ENCODE results near the gene CCKAR.
A peak's percentile ranks its signal among the peaks of the same experiment; 100 is the strongest.

CCKAR gene

DNA sequence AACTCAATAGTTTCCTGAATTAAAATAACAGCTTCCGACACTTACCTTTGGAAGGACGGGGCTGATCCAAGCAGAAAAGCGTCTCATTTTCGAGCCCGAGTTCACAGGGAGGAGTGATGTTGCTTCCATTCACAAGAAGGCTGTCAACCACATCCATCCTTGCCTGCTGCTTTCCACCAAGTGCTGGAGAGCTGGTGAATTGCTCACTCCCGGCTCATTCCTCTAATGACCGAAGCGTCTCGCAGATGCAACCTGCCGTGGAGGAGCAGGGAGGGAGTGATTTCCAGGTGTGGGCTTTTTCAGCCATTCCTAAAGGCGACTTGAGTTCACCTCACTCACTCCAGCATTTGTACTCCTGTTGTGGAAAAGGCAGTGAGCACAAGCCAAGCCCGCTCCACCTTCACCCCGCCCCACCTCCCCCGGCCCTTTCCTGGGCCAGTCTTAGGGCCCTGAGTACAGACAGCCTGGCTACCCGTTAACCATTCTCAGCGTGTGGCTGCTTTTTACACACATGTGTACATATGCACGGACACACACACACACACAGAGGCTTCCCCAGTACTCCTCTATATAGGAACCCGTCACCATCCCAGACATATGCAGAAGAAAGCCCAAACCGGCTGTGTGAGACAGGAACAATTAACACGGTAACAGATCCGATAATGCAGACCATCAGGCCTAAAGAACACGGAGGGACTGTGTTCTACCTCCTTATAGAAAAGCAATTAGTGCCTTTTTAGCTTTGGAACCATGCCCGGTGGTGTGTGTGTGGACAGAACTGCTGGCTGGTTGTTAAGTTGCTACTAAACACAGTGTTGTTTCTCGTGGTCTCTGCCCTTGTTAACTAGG, at the start of gene CCKAR:
TSS of gene CCKAR (minus strand) at position 374 of the 849 bp plus-strand sequence. CDS start at position 157, 217 bp downstream.
- no peak within 1 kb of the TSS for H3K27ac ChIP-seq (ENCODE audit: low read depth, low read length)
- peaks cover 4% of the 10 kb centered on the region for H3K4me1 ChIP-seq (ENCODE audit: insufficient read depth, low read length)
- no peaks in the 10 kb centered on the region for H3K27me3 ChIP-seq (ENCODE audit: control insufficient read depth in 1 of 2, insufficient read depth in 2 of 2, low read length in 2 of 2)
- no peaks in the 10 kb centered on the region for H3K9me3 ChIP-seq (ENCODE audit: low read length)
- peak within 1 kb of the TSS in 1 of 2 donors; percentile 26 for H3K4me3 ChIP-seq (ENCODE audit: low read depth in 1 of 2, low read length in 2 of 2)
- H3K9ac ChIP-seq (ENCODE audit: low read length) = no peak within 1 kb of the TSS
- H3K36me3 ChIP-seq (ENCODE audit: insufficient read depth, low read length) = no peaks in the 10 kb centered on the region

- H3K27ac ChIP-seq (ENCODE audit: low read depth, low read length) = no peak overlapping the region
- H3K9ac ChIP-seq (ENCODE audit: low read length) = no peak overlapping the region
- no peak overlapping the region for H3K4me3 ChIP-seq (ENCODE audit: low read depth in 1 of 2, low read length in 2 of 2)
- peaks cover 4% of the 10 kb centered on the region for H3K4me1 ChIP-seq (ENCODE audit: insufficient read depth, low read length)
- no peaks in the 10 kb centered on the region for H3K27me3 ChIP-seq (ENCODE audit: control insufficient read depth in 1 of 2, insufficient read depth in 2 of 2, low read length in 2 of 2)
- no peaks in the 10 kb centered on the region for H3K36me3 ChIP-seq (ENCODE audit: insufficient read depth, low read length)
- no peaks in the 10 kb centered on the region for H3K9me3 ChIP-seq (ENCODE audit: low read length)
These were observed 43.4 kb upstream of the CCKAR start for GRCh38 chr4:26533685-26534084.

- no peak overlapping the region for H3K4me3 ChIP-seq (ENCODE audit: low read depth in 1 of 2, low read length in 2 of 2)
- H3K9ac ChIP-seq (ENCODE audit: low read length) = no peak overlapping the region
- H3K4me1 ChIP-seq (ENCODE audit: insufficient read depth, low read length) = peaks cover 4% of the 10 kb centered on the region
- H3K27ac ChIP-seq (ENCODE audit: low read depth, low read length) = no peak overlapping the region
- no peaks in the 10 kb centered on the region for H3K9me3 ChIP-seq (ENCODE audit: low read length)
- no peaks in the 10 kb centered on the region for H3K27me3 ChIP-seq (ENCODE audit: control insufficient read depth in 1 of 2, insufficient read depth in 2 of 2, low read length in 2 of 2)
- H3K36me3 ChIP-seq (ENCODE audit: insufficient read depth, low read length) = no peaks in the 10 kb centered on the region
These were observed 41.3 kb upstream of the CCKAR start for GRCh38 chr4:26531491-26532116.

GRCh38 chr4:26530099-26530498, 39.8 kb upstream of the CCKAR start:
- H3K4me1 ChIP-seq (ENCODE audit: insufficient read depth, low read length) = peaks cover 4% of the 10 kb centered on the region
- H3K9me3 ChIP-seq (ENCODE audit: low read length) = no peaks in the 10 kb centered on the region
- no peak overlapping the region for H3K4me3 ChIP-seq (ENCODE audit: low read depth in 1 of 2, low read length in 2 of 2)
- H3K36me3 ChIP-seq (ENCODE audit: insufficient read depth, low read length) = no peaks in the 10 kb centered on the region
- no peak overlapping the region for H3K9ac ChIP-seq (ENCODE audit: low read length)
- no peaks in the 10 kb centered on the region for H3K27me3 ChIP-seq (ENCODE audit: control insufficient read depth in 1 of 2, insufficient read depth in 2 of 2, low read length in 2 of 2)
- peak overlapping the region; percentile 45 for H3K27ac ChIP-seq (ENCODE audit: low read depth, low read length)

GRCh38 chr4:26529479-26529878, 39.2 kb upstream of the CCKAR start:
- H3K27me3 ChIP-seq (ENCODE audit: control insufficient read depth in 1 of 2, insufficient read depth in 2 of 2, low read length in 2 of 2) = no peaks in the 10 kb centered on the region
- no peak overlapping the region for H3K27ac ChIP-seq (ENCODE audit: low read depth, low read length)
- no peak overlapping the region for H3K9ac ChIP-seq (ENCODE audit: low read length)
- H3K36me3 ChIP-seq (ENCODE audit: insufficient read depth, low read length) = no peaks in the 10 kb centered on the region
- peaks cover 4% of the 10 kb centered on the region for H3K4me1 ChIP-seq (ENCODE audit: insufficient read depth, low read length)
- H3K4me3 ChIP-seq (ENCODE audit: low read depth in 1 of 2, low read length in 2 of 2) = no peak overlapping the region
- no peaks in the 10 kb centered on the region for H3K9me3 ChIP-seq (ENCODE audit: low read length)

- Histone ChIP-seq H3K4me3 (ENCODE audit: low read depth in 1 of 2, low read length in 2 of 2) (no peak overlapping the region), H3K9ac (ENCODE audit: low read length) (no peak overlapping the region), H3K36me3 (ENCODE audit: insufficient read depth, low read length) (no peaks in the 10 kb centered on the region), H3K27me3 (ENCODE audit: control insufficient read depth in 1 of 2, insufficient read depth in 2 of 2, low read length in 2 of 2) (no peaks in the 10 kb centered on the region), H3K4me1 (ENCODE audit: insufficient read depth, low read length) (peaks cover 8% of the 10 kb centered on the region), H3K27ac (ENCODE audit: low read depth, low read length) (no peak overlapping the region), H3K9me3 (ENCODE audit: low read length) (no peaks in the 10 kb centered on the region)
These were observed 35.5 kb upstream of the CCKAR start for GRCh38 chr4:26525771-26526150.

- Histone ChIP-seq H3K4me1 (ENCODE audit: insufficient read depth, low read length) (peaks cover 10% of the 10 kb centered on the region), H3K27me3 (ENCODE audit: control insufficient read depth in 1 of 2, insufficient read depth in 2 of 2, low read length in 2 of 2) (no peaks in the 10 kb centered on the region), H3K27ac (ENCODE audit: low read depth, low read length) (no peak overlapping the region), H3K4me3 (ENCODE audit: low read depth in 1 of 2, low read length in 2 of 2) (no peak overlapping the region), H3K9me3 (ENCODE audit: low read length) (no peaks in the 10 kb centered on the region), H3K36me3 (ENCODE audit: insufficient read depth, low read length) (no peaks in the 10 kb centered on the region), H3K9ac (ENCODE audit: low read length) (no peak overlapping the region)
These were observed 35.0 kb upstream of the CCKAR start for GRCh38 chr4:26525136-26525770.

DNA sequence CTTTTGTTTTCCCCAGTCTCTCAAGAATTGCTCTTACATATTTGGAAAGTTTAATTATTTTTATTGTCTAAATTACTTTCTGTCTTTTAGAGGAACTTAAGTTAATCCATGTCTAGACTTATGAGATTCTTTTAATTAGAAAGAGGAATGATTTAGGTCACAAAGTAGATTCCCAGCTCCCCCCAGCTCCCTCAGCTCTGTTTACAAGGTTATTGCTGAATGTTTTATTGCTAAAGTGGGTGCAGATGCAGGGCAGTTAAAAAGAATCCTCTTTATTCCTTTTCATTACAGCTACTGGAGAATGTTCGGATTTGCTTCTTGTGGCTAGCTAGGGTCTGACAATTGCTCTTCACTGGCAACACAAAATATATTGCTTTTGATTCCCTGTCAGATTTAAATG, 33.7 kb upstream of the CCKAR start:
- Histone ChIP-seq H3K9ac (ENCODE audit: low read length) (no peak overlapping the region), H3K9me3 (ENCODE audit: low read length) (no peaks in the 10 kb centered on the region), H3K4me3 (ENCODE audit: low read depth in 1 of 2, low read length in 2 of 2) (no peak overlapping the region), H3K36me3 (ENCODE audit: insufficient read depth, low read length) (no peaks in the 10 kb centered on the region), H3K27ac (ENCODE audit: low read depth, low read length) (no peak overlapping the region), H3K27me3 (ENCODE audit: control insufficient read depth in 1 of 2, insufficient read depth in 2 of 2, low read length in 2 of 2) (no peaks in the 10 kb centered on the region), H3K4me1 (ENCODE audit: insufficient read depth, low read length) (peaks cover 10% of the 10 kb centered on the region)

- no peaks in the 10 kb centered on the region for H3K27me3 ChIP-seq (ENCODE audit: control insufficient read depth in 1 of 2, insufficient read depth in 2 of 2, low read length in 2 of 2)
- H3K27ac ChIP-seq (ENCODE audit: low read depth, low read length) = no peak overlapping the region
- H3K9ac ChIP-seq (ENCODE audit: low read length) = no peak overlapping the region
- H3K9me3 ChIP-seq (ENCODE audit: low read length) = no peaks in the 10 kb centered on the region
- H3K4me1 ChIP-seq (ENCODE audit: insufficient read depth, low read length) = peaks cover 10% of the 10 kb centered on the region
- H3K36me3 ChIP-seq (ENCODE audit: insufficient read depth, low read length) = no peaks in the 10 kb centered on the region
- H3K4me3 ChIP-seq (ENCODE audit: low read depth in 1 of 2, low read length in 2 of 2) = no peak overlapping the region
These were observed 32.2 kb upstream of the CCKAR start for GRCh38 chr4:26522478-26522877.

DNA sequence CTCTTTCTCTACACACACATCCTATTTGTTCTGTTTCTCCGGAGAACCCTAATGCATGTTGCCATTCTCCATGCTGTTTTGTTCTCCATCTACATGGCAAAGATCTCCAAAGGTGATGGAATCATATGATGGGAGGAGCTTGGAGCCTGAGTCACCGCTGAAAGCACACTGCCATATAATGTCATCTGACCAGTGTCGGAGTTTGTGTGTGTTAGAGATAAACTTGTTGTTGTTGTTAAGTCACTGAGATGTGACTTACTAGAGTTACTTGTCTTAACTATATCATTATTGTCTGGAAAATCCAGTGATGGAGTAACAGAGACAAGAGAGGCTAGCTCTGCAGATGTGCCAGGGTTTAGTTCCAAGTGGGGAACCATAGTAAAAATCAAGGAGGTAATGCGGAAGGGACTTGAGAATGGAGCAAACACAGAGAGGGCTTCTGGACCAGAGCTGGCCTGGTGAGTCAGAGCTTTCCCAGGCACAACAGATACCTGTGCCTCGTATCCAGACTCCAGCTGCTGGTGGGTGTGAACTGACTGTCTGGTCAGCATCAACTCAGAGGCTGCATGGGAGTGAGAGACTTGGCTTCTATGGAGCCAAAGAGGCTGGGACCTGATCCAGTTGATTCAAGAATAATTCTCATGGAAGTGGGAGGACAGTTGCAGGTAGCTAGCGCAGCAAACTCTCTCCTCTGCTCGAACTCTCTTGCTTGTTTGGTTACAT, 30.6 kb upstream of the CCKAR start:
- peaks cover 10% of the 10 kb centered on the region for H3K4me1 ChIP-seq (ENCODE audit: insufficient read depth, low read length)
- no peak overlapping the region for H3K9ac ChIP-seq (ENCODE audit: low read length)
- H3K27ac ChIP-seq (ENCODE audit: low read depth, low read length) = no peak overlapping the region
- no peaks in the 10 kb centered on the region for H3K27me3 ChIP-seq (ENCODE audit: control insufficient read depth in 1 of 2, insufficient read depth in 2 of 2, low read length in 2 of 2)
- no peaks in the 10 kb centered on the region for H3K36me3 ChIP-seq (ENCODE audit: insufficient read depth, low read length)
- H3K4me3 ChIP-seq (ENCODE audit: low read depth in 1 of 2, low read length in 2 of 2) = no peak overlapping the region
- H3K9me3 ChIP-seq (ENCODE audit: low read length) = no peaks in the 10 kb centered on the region

DNA sequence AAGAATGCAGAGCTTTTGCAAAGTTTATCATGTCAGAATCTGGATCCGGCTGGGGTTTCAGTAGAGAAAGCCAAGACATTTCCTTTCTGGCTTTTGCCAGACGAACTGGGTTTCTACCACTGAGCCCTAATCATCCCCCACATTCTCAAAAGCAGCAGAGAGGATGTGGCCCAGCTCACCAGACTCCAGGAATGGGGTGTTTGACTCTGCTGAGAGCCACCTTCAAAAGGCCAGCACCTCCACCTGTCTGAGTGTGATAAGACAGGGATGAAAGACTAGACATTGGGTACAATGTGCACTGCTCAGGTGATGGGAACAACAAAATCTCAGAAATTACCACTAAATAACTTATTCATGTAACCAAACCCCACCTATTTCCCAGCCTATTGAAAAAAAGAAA, 25.7 kb upstream of the CCKAR start:
- Histone ChIP-seq H3K4me3 (ENCODE audit: low read depth in 1 of 2, low read length in 2 of 2) (no peak overlapping the region), H3K9me3 (ENCODE audit: low read length) (no peaks in the 10 kb centered on the region), H3K27ac (ENCODE audit: low read depth, low read length) (no peak overlapping the region), H3K36me3 (ENCODE audit: insufficient read depth, low read length) (no peaks in the 10 kb centered on the region), H3K9ac (ENCODE audit: low read length) (no peak overlapping the region), H3K27me3 (ENCODE audit: control insufficient read depth in 1 of 2, insufficient read depth in 2 of 2, low read length in 2 of 2) (no peaks in the 10 kb centered on the region), H3K4me1 (ENCODE audit: insufficient read depth, low read length) (peaks cover 4% of the 10 kb centered on the region)

Data from muscle layer of colon (tissue), 2 donors.